HG03025 (cell line): ENCODE measurements around the gene AP5Z1.
A peak's percentile ranks its signal among the peaks of the same experiment; 100 is the strongest.

Source experiments
- ATAC-seq: cut with Tn5 transposase; IDR thresholded peaks from one replicate; pipeline ENCODE4 v1.9.1; 2021; ENCODE audit warnings: mild to moderate bottlenecking, moderate library complexity; ENCODE audit not compliant: unreplicated experiment, low FRiP score

AP5Z1 gene

DNA sequence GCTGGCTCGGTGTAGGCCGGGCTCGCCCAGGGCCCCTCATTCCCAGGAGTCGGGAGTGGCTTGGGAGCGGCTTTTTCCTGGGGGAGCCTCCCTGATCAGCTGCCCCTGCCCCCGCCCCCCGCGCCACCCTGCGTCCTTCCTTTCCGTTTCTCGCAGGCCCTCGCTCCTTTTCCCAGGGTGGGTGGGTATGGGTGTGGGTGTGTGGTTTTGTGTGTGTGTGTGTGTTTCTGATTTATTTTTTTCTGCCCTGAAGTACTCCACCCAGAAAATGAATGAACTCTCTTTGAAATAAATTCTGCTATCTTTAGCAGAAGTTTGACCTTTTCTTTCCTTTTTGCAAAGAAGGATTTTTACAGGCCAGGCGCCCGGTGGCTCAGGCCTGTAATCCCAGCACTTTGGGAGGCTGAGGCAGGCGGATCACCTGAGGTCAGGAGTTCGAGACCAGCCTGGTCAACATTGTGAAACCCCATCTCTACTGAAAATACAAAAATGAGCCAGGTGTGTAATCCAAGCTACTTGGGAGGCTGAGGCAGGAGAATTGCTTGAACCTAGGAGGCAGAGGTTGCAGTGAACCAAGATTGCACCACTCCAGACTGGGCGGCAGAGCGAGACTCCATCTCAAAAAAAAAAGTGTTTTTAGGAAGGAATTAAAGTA, 30.0 kb upstream of the AP5Z1 start:
- ATAC-seq, result peak; percentile 31

- ATAC-seq, result no peak
Measured at GRCh38 chr7:4745971-4746919, 29.2 kb upstream of the AP5Z1 start.

GRCh38 chr7:4747013-4747412, 28.4 kb upstream of the AP5Z1 start:
- ATAC-seq, result no peak

- ATAC-seq, result no peak
Measured at GRCh38 chr7:4747746-4748145, 27.7 kb upstream of the AP5Z1 start.

DNA sequence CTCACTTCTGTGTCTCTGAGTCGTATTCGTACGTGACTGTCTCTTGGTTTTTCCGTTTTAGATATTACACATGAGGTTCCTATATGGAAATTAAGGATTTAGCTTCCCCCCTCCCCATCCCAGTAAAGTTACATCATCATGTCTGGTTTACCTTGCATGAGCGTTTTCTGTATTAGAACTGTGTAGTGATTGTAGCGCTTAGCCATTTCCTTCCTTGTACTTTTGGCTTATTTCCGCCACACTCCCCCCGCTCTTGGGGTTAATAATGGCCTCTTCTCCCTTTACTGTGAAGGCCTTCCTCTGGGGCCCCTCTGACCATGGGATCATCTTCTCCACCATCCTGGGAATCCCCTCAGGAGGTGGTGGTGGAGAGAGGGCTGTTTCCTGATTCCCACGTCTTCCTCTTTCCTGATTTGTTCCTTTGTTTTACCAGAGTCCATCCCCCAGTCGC, 27.2 kb upstream of the AP5Z1 start:
- ATAC-seq, result no peak

DNA sequence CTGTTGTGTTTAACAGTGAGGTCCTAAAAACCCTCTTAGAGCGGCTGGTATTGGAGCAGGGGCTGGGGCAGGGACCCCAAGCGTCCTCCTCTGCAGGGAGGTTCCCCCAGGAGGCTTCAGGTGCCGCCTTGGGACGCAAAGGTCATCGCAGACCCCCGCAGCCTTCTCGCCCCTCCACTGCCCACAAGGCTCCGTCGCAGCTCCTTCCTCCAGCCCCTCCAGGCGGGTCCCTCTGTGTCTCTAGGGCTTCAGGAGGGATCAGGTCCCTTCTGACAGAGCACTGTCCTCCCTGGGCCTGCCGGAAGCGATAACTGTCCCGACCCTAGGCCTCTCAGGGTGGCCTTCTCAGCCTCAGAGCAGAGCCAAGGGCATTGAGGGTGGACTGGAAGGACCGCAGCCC, 26.1 kb upstream of the AP5Z1 start:
- ATAC-seq, result no peak

DNA sequence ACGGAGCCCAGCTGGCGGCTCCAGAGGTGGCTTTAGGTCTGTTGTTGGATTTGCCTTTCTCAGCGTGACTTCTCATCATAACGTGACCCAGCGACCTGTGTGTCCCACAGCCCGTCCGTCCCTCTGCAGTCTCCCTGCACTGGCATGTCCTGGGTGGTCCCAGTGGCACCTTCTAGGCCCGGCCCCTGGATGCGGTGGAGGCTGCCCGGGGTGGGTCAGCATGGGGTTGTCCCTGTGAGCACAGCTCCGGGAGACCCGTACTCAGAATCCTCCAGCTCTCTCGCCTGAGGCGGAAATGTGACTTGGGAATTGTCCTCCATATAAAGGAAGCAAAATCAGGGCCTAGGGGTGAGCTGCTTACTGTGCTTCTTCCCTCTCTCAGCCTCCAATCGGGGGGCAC, 25.6 kb upstream of the AP5Z1 start:
- no peak for ATAC-seq

DNA sequence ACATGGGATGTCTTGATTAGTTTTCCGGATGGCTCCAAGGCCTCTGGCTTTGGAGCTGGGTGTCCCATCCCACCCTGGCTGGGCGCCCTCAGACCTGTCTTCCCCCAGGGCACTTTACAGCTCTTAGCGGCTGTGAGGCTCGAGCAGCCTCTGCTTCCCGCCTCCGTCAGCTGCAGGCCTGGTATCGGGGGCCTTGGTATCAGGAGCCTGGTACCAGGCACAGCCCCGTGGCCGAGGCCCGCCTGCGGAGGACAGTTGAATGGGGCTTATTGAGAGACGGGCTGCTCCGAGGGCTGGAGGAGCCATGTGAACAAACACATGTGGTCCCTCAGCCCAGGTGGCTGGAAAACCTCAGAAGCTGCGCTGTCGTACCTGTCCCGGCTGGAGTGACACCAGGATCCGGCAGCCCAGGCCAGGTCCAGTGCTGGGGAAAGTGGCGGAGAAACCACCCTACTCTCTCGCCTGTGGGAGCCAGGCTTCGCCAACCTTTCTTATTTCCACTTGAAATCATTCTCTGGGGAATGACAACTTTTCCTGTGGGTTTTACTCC, 23.9 kb upstream of the AP5Z1 start:
- no peak for ATAC-seq

DNA sequence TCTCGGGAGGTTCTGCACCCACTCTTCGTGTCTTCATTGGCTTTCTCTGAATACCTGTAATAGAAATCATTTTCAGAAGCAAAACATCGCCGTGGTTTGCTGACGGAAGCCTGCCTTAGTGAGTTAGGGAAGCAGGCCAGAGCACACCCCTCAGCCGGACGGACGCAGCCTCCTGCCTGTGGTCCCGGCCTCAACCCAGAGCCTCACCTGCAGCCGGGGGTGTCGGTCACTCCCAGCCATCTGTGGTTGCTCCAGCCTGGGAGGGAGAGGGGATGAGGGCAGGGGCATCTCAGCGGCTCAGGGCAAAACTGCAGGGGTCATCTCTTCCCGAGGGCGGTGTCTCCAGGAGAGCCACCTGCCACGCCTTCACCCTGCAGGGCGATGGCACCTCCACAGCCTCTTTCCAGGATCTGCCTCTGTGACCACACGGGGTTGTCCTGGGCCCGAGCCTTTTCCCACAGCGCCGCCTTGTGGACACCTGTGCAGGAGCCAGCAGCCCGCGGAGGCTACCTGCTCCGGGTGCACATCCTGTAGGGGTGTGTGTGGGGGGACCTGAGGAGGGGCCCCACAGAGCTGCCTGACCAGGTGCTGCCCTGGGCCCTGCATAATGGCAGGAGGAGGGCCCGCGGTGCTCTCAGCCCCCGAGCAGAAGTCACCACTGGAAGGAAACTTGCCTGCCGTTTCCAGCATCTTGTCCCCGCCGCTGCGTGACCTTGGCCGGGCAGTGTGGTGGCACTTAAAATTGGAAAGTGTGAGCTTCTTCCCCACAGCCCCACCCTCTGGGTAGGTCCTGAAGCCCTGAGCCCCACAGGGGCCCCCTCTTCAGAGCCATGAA, 21.6 kb upstream of the AP5Z1 start:
- ATAC-seq, result peak; percentile 57

GRCh38 chr7:4754433-4755010, 20.9 kb upstream of the AP5Z1 start:
- no peak for ATAC-seq

- no peak for ATAC-seq
Measured at GRCh38 chr7:4755045-4755444, 20.4 kb upstream of the AP5Z1 start.

- ATAC-seq, result no peak
Measured at GRCh38 chr7:4758111-4758510, 17.3 kb upstream of the AP5Z1 start.

- no peak for ATAC-seq
Measured at GRCh38 chr7:4758791-4759190, 16.6 kb upstream of the AP5Z1 start.

DNA sequence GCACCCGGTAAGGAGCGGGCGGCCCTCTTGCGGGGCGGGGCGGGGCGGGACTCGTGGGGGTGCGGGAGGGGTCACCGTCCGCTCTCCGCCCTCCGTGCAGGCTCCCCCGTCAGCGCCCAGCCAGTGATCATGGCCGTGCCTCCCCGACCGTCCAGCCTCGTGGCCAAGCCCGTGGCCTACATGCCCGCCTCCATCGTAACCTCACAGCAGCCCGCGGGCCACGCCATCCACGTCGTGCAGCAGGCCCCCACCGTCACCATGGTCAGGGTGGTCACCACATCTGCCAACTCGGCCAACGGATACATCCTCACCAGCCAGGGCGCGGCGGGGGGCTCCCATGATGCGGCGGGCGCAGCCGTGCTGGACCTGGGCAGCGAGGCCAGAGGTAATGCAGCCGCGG, 16.2 kb upstream of the AP5Z1 start:
- ATAC-seq, result no peak

DNA sequence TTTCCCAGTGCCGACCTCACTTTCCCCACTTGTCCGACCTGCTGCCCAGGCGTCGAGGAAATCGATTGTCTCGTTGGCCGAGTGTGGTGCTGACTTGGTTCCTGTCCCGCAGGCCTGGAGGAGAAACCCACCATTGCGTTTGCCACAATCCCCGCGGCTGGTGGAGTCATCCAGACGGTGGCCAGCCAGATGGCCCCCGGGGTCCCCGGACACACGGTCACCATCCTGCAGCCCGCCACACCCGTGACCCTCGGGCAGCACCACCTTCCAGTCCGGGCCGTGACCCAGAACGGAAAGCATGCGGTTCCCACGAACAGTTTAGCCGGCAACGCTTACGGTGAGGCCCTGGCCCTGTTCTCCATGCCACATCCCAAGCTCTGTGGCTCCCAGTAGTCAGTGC, 14.5 kb upstream of the AP5Z1 start:
- no peak for ATAC-seq

- no peak for ATAC-seq
Measured at GRCh38 chr7:4762121-4763055, 13.0 kb upstream of the AP5Z1 start.

DNA sequence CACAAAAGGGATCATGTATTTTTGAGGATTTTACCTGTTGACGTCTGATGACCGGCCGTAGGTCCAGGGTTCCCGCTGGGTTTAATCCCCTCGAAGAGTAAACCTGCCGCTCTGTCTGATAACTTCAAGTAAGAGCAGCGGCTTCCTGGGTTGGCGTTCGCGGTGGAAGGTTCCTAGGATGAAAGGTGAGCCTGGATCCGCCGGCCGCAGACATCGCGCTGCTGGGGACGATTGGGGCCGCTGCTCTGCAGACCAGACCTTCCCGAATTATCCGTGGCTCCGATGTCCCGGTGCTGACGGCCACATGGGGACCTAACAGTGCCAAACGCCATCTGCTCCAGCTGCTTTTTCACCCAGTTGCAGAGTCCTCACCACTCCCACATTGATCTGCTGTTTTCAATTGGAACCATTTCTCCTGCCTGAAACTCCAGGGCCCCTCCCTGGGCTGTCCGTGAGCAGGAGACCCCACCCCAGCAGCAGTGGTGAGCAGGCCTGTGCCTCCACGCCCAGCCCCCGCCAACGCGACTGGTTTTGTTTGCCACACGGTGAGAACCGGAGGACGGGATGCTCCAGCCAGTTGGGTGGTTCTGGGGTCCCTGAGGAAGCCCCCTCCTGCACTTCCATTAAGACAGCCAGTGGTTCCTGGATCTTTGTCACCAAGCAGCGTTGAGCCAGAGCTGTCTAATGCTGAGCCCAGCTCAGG, 12.2 kb upstream of the AP5Z1 start:
- ATAC-seq, result no peak

GRCh38 chr7:4763794-4764185, 11.6 kb upstream of the AP5Z1 start:
- ATAC-seq, result no peak
